ENCODE measurements around the gene MLLT3.

- no peak for TF ChIP-seq CTCF (IDR thresholded peaks at IDR 0.05 in 4 of 5, conservative IDR thresholded peaks at IDR 0.05 in 1 of 5)
- TF ChIP-seq POLR2A (IDR thresholded peaks at IDR 0.05) = no peak
Observed at GRCh38 chr9:20550326-20550725, 72.0 kb downstream of the MLLT3 start.
